Testis (tissue), 2 donors: ENCODE measurements around the gene CENPO.

Experiments
- POLR2A ChIP-seq: fragments of 450-650 bp; IDR thresholded peaks from one replicate; pipeline ENCODE4 v1.6.1; 2017; ENCODE audit warnings: antibody characterized with exemption, mild to moderate bottlenecking, moderate library complexity
- TF ChIP-seq, protein P1 (sequence below), 3 experiments: fragments of 450-650 bp in 2 of 3; fragments of 200-600 bp in 1 of 3; sonication (generic) in 1 of 3; IDR thresholded peaks; one replicate each; pipeline ENCODE4 v1.5.1; 2016 to 2019; ENCODE audit warnings: antibody characterized with exemption in 3 of 3, mild to moderate bottlenecking in 2 of 3, moderate library complexity in 1 of 3

GRCh38 chr2:24788816-24789215 lies 4.4 kb upstream of the CENPO start:
- TF ChIP-seq POLR2A = no peak
- TF ChIP-seq, protein P1, sequence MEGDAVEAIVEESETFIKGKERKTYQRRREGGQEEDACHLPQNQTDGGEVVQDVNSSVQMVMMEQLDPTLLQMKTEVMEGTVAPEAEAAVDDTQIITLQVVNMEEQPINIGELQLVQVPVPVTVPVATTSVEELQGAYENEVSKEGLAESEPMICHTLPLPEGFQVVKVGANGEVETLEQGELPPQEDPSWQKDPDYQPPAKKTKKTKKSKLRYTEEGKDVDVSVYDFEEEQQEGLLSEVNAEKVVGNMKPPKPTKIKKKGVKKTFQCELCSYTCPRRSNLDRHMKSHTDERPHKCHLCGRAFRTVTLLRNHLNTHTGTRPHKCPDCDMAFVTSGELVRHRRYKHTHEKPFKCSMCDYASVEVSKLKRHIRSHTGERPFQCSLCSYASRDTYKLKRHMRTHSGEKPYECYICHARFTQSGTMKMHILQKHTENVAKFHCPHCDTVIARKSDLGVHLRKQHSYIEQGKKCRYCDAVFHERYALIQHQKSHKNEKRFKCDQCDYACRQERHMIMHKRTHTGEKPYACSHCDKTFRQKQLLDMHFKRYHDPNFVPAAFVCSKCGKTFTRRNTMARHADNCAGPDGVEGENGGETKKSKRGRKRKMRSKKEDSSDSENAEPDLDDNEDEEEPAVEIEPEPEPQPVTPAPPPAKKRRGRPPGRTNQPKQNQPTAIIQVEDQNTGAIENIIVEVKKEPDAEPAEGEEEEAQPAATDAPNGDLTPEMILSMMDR (IDR thresholded peaks at IDR 0.05) = no peak
